C4-2B (cell line): ENCODE data around the gene MAN2B1.

ENCODE experiments used
- CTCF ChIP-seq: fragments of 450-650 bp; conservative IDR thresholded peaks from 2 replicates; pipeline ENCODE4 v1.5.1; 2017; ENCODE audit warnings: mild to moderate bottlenecking
- ZFX ChIP-seq: fragments of 450-650 bp; IDR thresholded peaks from 2 replicates; pipeline ENCODE4 v1.6.1; 2017

GRCh38 chr19:12705654-12706331 is 39.3 kb upstream of the MAN2B1 start:
- TF ChIP-seq CTCF (no peak), ZFX (no peak)
